ENCODE results near the gene TRMU. TPM values are rescaled to one million over a fixed set of nuclear protein-coding genes. Genes with fewer than 3 reads are reported as not detected.

TRMU gene
- total and polyA plus RNA-seq, 2 donors (not counting 3 experiments of a cell fraction or from before 2014, with no cell fraction given) = 42.4 to 65.7 TPM

GRCh38 chr22:46348099-46348695 is 12.7 kb downstream of the TRMU start:
- CTCF ChIA-PET = no interaction called here
- no peak overlapping the region for H3K27ac ChIP-seq (ENCODE audit: insufficient read depth, low read depth, low read length)
- intact Hi-C loops (cut with micrococcal nuclease) = no loop called here

GRCh38 chr22:46349238-46349637 is 13.7 kb downstream of the TRMU start:
- H3K79me2 ChIP-seq (ENCODE audit: control insufficient read depth, insufficient read depth, low read length) = no peaks in the 10 kb centered on the region
- H3K4me1 ChIP-seq (ENCODE audit: control insufficient read depth, extremely low read depth, insufficient read depth, low read length) = no peaks in the 10 kb centered on the region
- no peaks in the 10 kb centered on the region for H4K20me1 ChIP-seq (replicated peaks; ENCODE audit: control insufficient read depth, extremely low read depth, insufficient read depth, low read length)
- FAIRE-seq (no peak), DNase-seq (ENCODE audit: low read depth, low spot score) (no peak)
- no peak overlapping the region for H2AFZ ChIP-seq (ENCODE audit: low read depth, low read length)
- no TSS peak for BruUV-seq (replicated peaks)
- no peaks in the 10 kb centered on the region for H3K9me1 ChIP-seq (replicated peaks; ENCODE audit: control insufficient read depth, extremely low read depth, insufficient read depth, low read length)
- dilution Hi-C loops (cut with MboI; ENCODE audit: extremely low pct_ligation_motif_present, low sequenced_read_pairs) = no loop called here
- H3K9ac ChIP-seq (replicated peaks; ENCODE audit: extremely low read depth, insufficient read depth, low read length) = no peak overlapping the region
- H3K27me3 ChIP-seq (ENCODE audit: control insufficient read depth in 2 of 2, insufficient read depth in 2 of 2, low read length in 2 of 2) = no peaks in the 10 kb centered on the region
- H3K36me3 ChIP-seq (ENCODE audit: control insufficient read depth in 2 of 2, extremely low read depth in 1 of 2, insufficient read depth in 2 of 2, low read length in 2 of 2) = peaks cover 19 to 68% of the 10 kb centered on the region in 2 experiments
- no peak overlapping the region for H3K27ac ChIP-seq (ENCODE audit: insufficient read depth, low read depth, low read length)
- POLR2A ChIA-PET = no interaction called here
- H3K9me3 ChIP-seq (replicated peaks; ENCODE audit: control insufficient read depth, insufficient read depth, low read length) = no peaks in the 10 kb centered on the region
- intact Hi-C loops (cut with micrococcal nuclease) = no loop called here
- H3K4me2 ChIP-seq (ENCODE audit: insufficient read depth, low read length) = no peak overlapping the region
- H3K4me3 ChIP-seq (replicated peaks in 1 of 3; ENCODE audit: insufficient read depth in 1 of 3, low read depth in 1 of 3, low read length in 3 of 3) = no peak overlapping the region
- no peak for TF ChIP-seq POLR2AphosphoS5 (IDR thresholded peaks at IDR 0.05; ENCODE audit: insufficient read depth, low read depth, low read length)
- TF ChIP-seq POLR2A (IDR thresholded peaks at IDR 0.05; ENCODE audit: low read depth, low read length) = no peak
- no peak for TF ChIP-seq JUN (IDR thresholded peaks at IDR 0.05; ENCODE audit: borderline replicate concordance, insufficient read depth, insufficient read length, low read depth)
- no peak for TF ChIP-seq MAX (IDR thresholded peaks at IDR 0.05; ENCODE audit: insufficient read depth, insufficient read length)
- no peak for TF ChIP-seq EZH2 (IDR thresholded peaks at IDR 0.05; ENCODE audit: borderline replicate concordance, low read depth, low read length, severe bottlenecking)
- TF ChIP-seq GATA2 (IDR thresholded peaks at IDR 0.05; ENCODE audit: insufficient read depth, insufficient read length, low read depth, low read length) = no peak
- TF ChIP-seq CTCF (IDR thresholded peaks at IDR 0.05; ENCODE audit: extremely low read depth in 1 of 2, insufficient read depth in 1 of 2, low read depth in 1 of 2, low read length in 2 of 2) = no peak
- no peak for TF ChIP-seq MYC (IDR thresholded peaks at IDR 0.05; ENCODE audit: low read depth, low read length)
- TF ChIP-seq FOS (IDR thresholded peaks at IDR 0.05; ENCODE audit: borderline replicate concordance, insufficient read depth, low read length) = no peak
- CTCF ChIA-PET = interaction anchor here (0.6 to 1.4 kb wide), 4 partner anchors 9 to 650 kb away, joined by 3 to 8 read pairs (median 4); no protein-coding TSS in a partner anchor

More at GRCh38 chr22:46348099-46348695, 12.7 kb downstream of the TRMU start:
- POLR2A ChIA-PET = no interaction called here
- Histone ChIP-seq H4K20me1 (replicated peaks; ENCODE audit: control insufficient read depth, extremely low read depth, insufficient read depth, low read length) (no peaks in the 10 kb centered on the region), H3K27me3 (ENCODE audit: control insufficient read depth in 2 of 2, insufficient read depth in 2 of 2, low read length in 2 of 2) (no peaks in the 10 kb centered on the region), H3K9me1 (replicated peaks; ENCODE audit: control insufficient read depth, extremely low read depth, insufficient read depth, low read length) (no peaks in the 10 kb centered on the region), H3K36me3 (ENCODE audit: control insufficient read depth in 2 of 2, extremely low read depth in 1 of 2, insufficient read depth in 2 of 2, low read length in 2 of 2) (peaks cover 19 to 66% of the 10 kb centered on the region in 2 experiments), H3K4me1 (ENCODE audit: control insufficient read depth, extremely low read depth, insufficient read depth, low read length) (no peaks in the 10 kb centered on the region), H3K79me2 (ENCODE audit: control insufficient read depth, insufficient read depth, low read length) (no peaks in the 10 kb centered on the region), H3K4me2 (ENCODE audit: insufficient read depth, low read length) (no peak overlapping the region), H2AFZ (ENCODE audit: low read depth, low read length) (no peak overlapping the region), H3K9me3 (replicated peaks; ENCODE audit: control insufficient read depth, insufficient read depth, low read length) (no peaks in the 10 kb centered on the region), H3K9ac (replicated peaks; ENCODE audit: extremely low read depth, insufficient read depth, low read length) (no peak overlapping the region), H3K4me3 (replicated peaks in 1 of 3; ENCODE audit: insufficient read depth in 1 of 3, low read depth in 1 of 3, low read length in 3 of 3) (no peak overlapping the region)
- no peak for TF ChIP-seq POLR2A (IDR thresholded peaks at IDR 0.05; ENCODE audit: low read depth, low read length)
- DNase-seq (ENCODE audit: low read depth, low spot score) (no peak), FAIRE-seq (no peak)
- dilution Hi-C loops (cut with MboI; ENCODE audit: extremely low pct_ligation_motif_present, low sequenced_read_pairs) = no loop called here
- no TSS peak for BruUV-seq (replicated peaks)

Measured in endothelial cell of umbilical vein (primary cell).